SU-DHL-6 (cell line): ENCODE data around the gene ARSK.

Experiments
- H2AFZ ChIP-seq: fragments of 200-600 bp; sonication (generic); 2 replicates; pipeline ENCODE4 v1.6.1; 2014; ENCODE audit warnings: low read depth, mild to moderate bottlenecking, moderate library complexity, mixed read lengths, antibody characterized with exemption, low read length; ENCODE audit not compliant: severe bottlenecking
- H3F3A ChIP-seq: fragments of 200-600 bp; shearing (Covaris generic); 2 replicates; pipeline ENCODE4 v1.6.0; 2016; ENCODE audit warnings: antibody characterized with exemption, mild to moderate bottlenecking; ENCODE audit not compliant: insufficient read depth
- H3K27ac ChIP-seq: fragments of 200-600 bp; sonication (generic); 2 replicates; pipeline ENCODE4 v1.5.1; 2016; ENCODE audit warnings: low read depth, mild to moderate bottlenecking, low read length, moderate library complexity, mixed read lengths
- H3K27me3 ChIP-seq: fragments of 200-600 bp; sonication (generic), shearing (Covaris generic); 2 replicates; pipeline ENCODE4 v1.6.0; 2014; ENCODE audit warnings: mild to moderate bottlenecking, low read length
- H3K36me3 ChIP-seq: fragments of 200-600 bp; sonication (generic); 2 replicates; pipeline ENCODE4 v1.6.1; 2014; ENCODE audit warnings: mild to moderate bottlenecking, low read length, mixed read lengths
- H3K4me2 ChIP-seq: fragments of 300-600, 200-600 bp; shearing (Covaris generic), sonication (generic); 2 replicates; pipeline ENCODE4 v1.6.0; 2014; ENCODE audit warnings: low read length, low read depth, mild to moderate bottlenecking; ENCODE audit not compliant: poor library complexity, severe bottlenecking
- H3K4me3 ChIP-seq: fragments of 200-600 bp; sonication (generic); 2 replicates; pipeline ENCODE4 v1.5.1; 2014; ENCODE audit warnings: antibody characterized with exemption, low read length, mild to moderate bottlenecking, mixed read lengths; ENCODE audit not compliant: insufficient read depth, poor library complexity, severe bottlenecking
- H3K79me2 ChIP-seq: fragments of 200-600 bp; sonication (generic); 2 replicates; pipeline ENCODE4 v1.6.1; 2014; ENCODE audit warnings: mild to moderate bottlenecking, low read length, moderate library complexity; ENCODE audit not compliant: insufficient read depth
- H3K9ac ChIP-seq: fragments of 200-600 bp; sonication (generic); 2 replicates; pipeline ENCODE4 v1.7.0; 2014; ENCODE audit warnings: mild to moderate bottlenecking, low read length
- H3K9me2 ChIP-seq: fragments of 200-600 bp; sonication (generic); replicated peaks from 2 replicates; pipeline ENCODE4 v1.6.1; 2014; ENCODE audit warnings: low read length; ENCODE audit not compliant: insufficient read depth
- H3K9me3 ChIP-seq: fragments of 200-600 bp; sonication (generic); 2 replicates; pipeline ENCODE4 v1.6.1; 2014; ENCODE audit warnings: low read length, mixed read lengths; ENCODE audit not compliant: insufficient read depth
- H4K20me1 ChIP-seq: fragments of 200-600 bp; sonication (generic); 2 replicates; pipeline ENCODE4 v1.6.1; 2014; ENCODE audit warnings: low read depth, mild to moderate bottlenecking, antibody characterized with exemption, low read length, moderate library complexity, mixed read lengths
- CTCF ChIP-seq: fragments of 200-600 bp; sonication (generic); IDR thresholded peaks from one replicate; pipeline ENCODE4 v1.5.1; 2017; ENCODE audit warnings: antibody characterized with exemption, mild to moderate bottlenecking, low read length, moderate library complexity; ENCODE audit not compliant: insufficient read depth, poor library complexity, severe bottlenecking
- EZH2phosphoT487 ChIP-seq: fragments of 200-600 bp; sonication (generic), shearing (Covaris generic); conservative IDR thresholded peaks from 2 replicates; pipeline ENCODE4 v1.6.1; 2018; ENCODE audit warnings: mild to moderate bottlenecking, antibody characterized with exemption, low read length, moderate library complexity, mixed read lengths

ARSK gene

GRCh38 chr5:95554647-95555548, at the start of gene ARSK, which contains the start of gene SKIC3:
ARSK (plus strand) TSS chr5:95555101; CDS start chr5:95555279, 178 bp downstream.
SKIC3 (minus strand) TSS chr5:95554977; CDS start chr5:95547150, 7,827 bp downstream.
- H4K20me1 ChIP-seq = no peaks in the 10 kb centered on the region
- TF ChIP-seq CTCF (no peak), EZH2phosphoT487 (no peak)
- peak within 1 kb of the TSS; percentile 70 for H2AFZ ChIP-seq
- peak within 1 kb of the TSS; percentile 82 for H3K27ac ChIP-seq
- H3K4me3 ChIP-seq = peak within 1 kb of the TSS; percentile 66
- peaks cover 13% of the 10 kb centered on the region for H3K36me3 ChIP-seq
- peak within 1 kb of the TSS; percentile 92 for H3K4me2 ChIP-seq
- no peaks in the 10 kb centered on the region for H3K9me3 ChIP-seq
- H3K27me3 ChIP-seq = no peaks in the 10 kb centered on the region
- peak within 1 kb of the TSS; percentile 58 for H3K9ac ChIP-seq
- peaks cover 59% of the 10 kb centered on the region for H3K79me2 ChIP-seq
- no peaks in the 10 kb centered on the region for H3K9me2 ChIP-seq
- peaks cover 14% of the 10 kb centered on the region for H3F3A ChIP-seq

GRCh38 chr5:95508550-95508949, 46.4 kb upstream of the ARSK start:
- H2AFZ ChIP-seq = no peak overlapping the region
- no peaks in the 10 kb centered on the region for H3F3A ChIP-seq
- H3K4me2 ChIP-seq = no peak overlapping the region
- no peak overlapping the region for H3K9ac ChIP-seq
- peaks cover 38% of the 10 kb centered on the region for H3K36me3 ChIP-seq
- no peak overlapping the region for H3K27ac ChIP-seq
- H3K9me3 ChIP-seq = no peaks in the 10 kb centered on the region
- H3K9me2 ChIP-seq = no peaks in the 10 kb centered on the region
- H4K20me1 ChIP-seq = no peaks in the 10 kb centered on the region
- no peaks in the 10 kb centered on the region for H3K79me2 ChIP-seq
- TF ChIP-seq EZH2phosphoT487 = no peak
- TF ChIP-seq CTCF = no peak
- no peak overlapping the region for H3K4me3 ChIP-seq
- H3K27me3 ChIP-seq = no peaks in the 10 kb centered on the region

GRCh38 chr5:95511606-95512005, 43.3 kb upstream of the ARSK start:
- no peak for TF ChIP-seq EZH2phosphoT487
- Histone ChIP-seq H3K27me3 (no peaks in the 10 kb centered on the region), H3K9ac (no peak overlapping the region), H4K20me1 (no peaks in the 10 kb centered on the region), H3K4me3 (no peak overlapping the region), H3K4me2 (no peak overlapping the region), H3F3A (no peaks in the 10 kb centered on the region), H3K27ac (no peak overlapping the region), H2AFZ (no peak overlapping the region), H3K79me2 (no peaks in the 10 kb centered on the region), H3K36me3 (peaks cover 58% of the 10 kb centered on the region), H3K9me3 (no peaks in the 10 kb centered on the region), H3K9me2 (no peaks in the 10 kb centered on the region)

GRCh38 chr5:95518417-95518816, 36.5 kb upstream of the ARSK start:
- H4K20me1 ChIP-seq = no peaks in the 10 kb centered on the region
- H3K9me2 ChIP-seq = no peaks in the 10 kb centered on the region
- no peak for TF ChIP-seq CTCF
- TF ChIP-seq EZH2phosphoT487 = no peak
- H3K79me2 ChIP-seq = no peaks in the 10 kb centered on the region
- H3K4me2 ChIP-seq = no peak overlapping the region
- H3K9ac ChIP-seq = no peak overlapping the region
- no peaks in the 10 kb centered on the region for H3K27me3 ChIP-seq
- no peak overlapping the region for H3K4me3 ChIP-seq
- no peak overlapping the region for H2AFZ ChIP-seq
- no peaks in the 10 kb centered on the region for H3K9me3 ChIP-seq
- H3K27ac ChIP-seq = no peak overlapping the region
- H3F3A ChIP-seq = no peaks in the 10 kb centered on the region
- peaks cover 87% of the 10 kb centered on the region for H3K36me3 ChIP-seq
